ENCODE results near the gene NNMT.

DNA sequence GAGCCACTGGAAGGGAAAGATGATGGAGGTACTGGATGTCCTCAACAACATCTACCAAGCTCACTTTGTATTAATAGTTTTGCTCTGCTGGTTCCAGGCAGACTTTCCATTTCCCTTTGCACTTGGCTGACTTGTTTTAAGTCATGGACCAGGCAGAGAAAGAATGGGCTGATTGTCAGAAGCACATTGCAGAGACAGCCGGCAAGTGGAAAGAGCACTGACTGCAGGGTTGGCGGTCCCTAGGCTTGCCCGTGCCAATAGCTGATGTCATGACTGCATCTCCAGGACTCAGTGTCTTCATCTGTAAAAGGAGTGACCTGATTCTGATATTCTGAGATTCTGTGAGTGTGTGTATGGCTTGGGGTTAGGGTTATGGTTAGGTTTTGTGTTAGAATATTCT is 20.9 kb upstream of the NNMT start:
- TF ChIP-seq POLR2AphosphoS5 (IDR thresholded peaks at IDR 0.05; ENCODE audit: low read depth, low read length) (no peak), POLR2A (IDR thresholded peaks at IDR 0.05; ENCODE audit: low read depth, low read length) (no peak), TAF1 (IDR thresholded peaks at IDR 0.05; ENCODE audit: low read depth, low read length) (no peak), PAX5 (IDR thresholded peaks at IDR 0.05; ENCODE audit: insufficient read depth, low read length, severe bottlenecking) (no peak), SPI1 (IDR thresholded peaks at IDR 0.05; ENCODE audit: low read depth, low read length) (no peak), POU2F2 (IDR thresholded peaks at IDR 0.05; ENCODE audit: low read depth, low read length) (no peak)
